ENCODE data around the gene PLCXD3.
"Not testable (repeated sequence)": the region's sequence is repeated elsewhere in the genome, so short reads cannot be mapped to it uniquely, and the experiment has no call there.

The PLCXD3 gene

DNA sequence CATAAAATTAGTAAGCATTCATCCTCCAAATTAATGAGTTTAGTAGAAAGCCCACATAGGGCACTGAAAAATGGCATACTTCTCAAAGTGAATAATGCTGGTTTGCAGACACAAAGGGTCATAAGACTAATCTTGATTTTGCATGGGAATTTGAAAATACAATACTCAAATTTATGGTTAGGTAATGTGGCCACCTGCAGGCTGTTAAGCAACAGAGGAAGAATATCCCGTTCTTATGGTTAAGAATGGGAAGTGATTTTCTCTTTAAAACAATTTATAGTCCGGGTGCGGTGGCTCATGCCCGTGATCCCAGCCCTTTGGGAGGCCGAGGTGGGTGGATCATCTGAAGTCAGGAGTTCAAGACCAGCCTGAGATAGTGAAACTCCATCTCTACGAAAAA lies 9.4 kb upstream of the PLCXD3 start:
- Histone ChIP-seq H3K9ac (ENCODE audit: low read length) (no peak overlapping the region), H3K27ac (ENCODE audit: low read depth, low read length) (no peak overlapping the region), H3K4me3 (ENCODE audit: low read length) (no peak overlapping the region)

DNA sequence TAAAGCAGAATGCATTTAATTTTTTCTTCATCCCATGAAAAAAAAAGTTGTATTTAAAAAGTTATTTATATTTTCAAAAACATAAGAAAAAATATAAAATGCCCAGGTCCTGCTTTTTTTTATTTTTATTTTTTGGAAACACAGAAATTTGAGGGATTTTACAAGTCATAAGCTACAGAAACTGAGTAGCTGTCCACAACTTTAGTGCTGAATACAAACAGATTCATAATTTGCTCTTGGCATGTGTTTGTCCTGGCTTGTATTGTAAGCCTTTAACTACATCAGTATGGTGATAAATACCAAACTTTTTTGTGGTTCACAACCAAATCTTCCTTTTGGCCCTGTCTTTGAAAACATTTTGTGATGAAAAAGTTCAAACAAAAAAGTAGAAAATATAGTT lies 7.5 kb upstream of the PLCXD3 start:
- no peaks in the 10 kb centered on the region for H3K27me3 ChIP-seq (ENCODE audit: control insufficient read depth, insufficient read depth, low read length)
- no peak overlapping the region for H3K9ac ChIP-seq (ENCODE audit: low read length)
- H3K4me3 ChIP-seq (ENCODE audit: low read length) = no peak overlapping the region
- H3K36me3 ChIP-seq (ENCODE audit: control insufficient read depth, insufficient read depth, low read length) = no peaks in the 10 kb centered on the region
- no peak overlapping the region for H3K27ac ChIP-seq (ENCODE audit: low read depth, low read length)
- no peaks in the 10 kb centered on the region for H3K4me1 ChIP-seq (ENCODE audit: control insufficient read depth, insufficient read depth, low read length)

More for the DNA sequence above, 9.4 kb upstream of the PLCXD3 start:
- Histone ChIP-seq H3K36me3 (ENCODE audit: control insufficient read depth, insufficient read depth, low read length) (no peaks in the 10 kb centered on the region), H3K27me3 (ENCODE audit: control insufficient read depth, insufficient read depth, low read length) (no peaks in the 10 kb centered on the region), H3K4me1 (ENCODE audit: control insufficient read depth, insufficient read depth, low read length) (no peaks in the 10 kb centered on the region)

GRCh38 chr5:41511241-41511640 lies 840 bp upstream of the PLCXD3 start:
- H3K27ac ChIP-seq (ENCODE audit: low read depth, low read length) = no peak overlapping the region
- H3K4me1 ChIP-seq (ENCODE audit: control insufficient read depth, insufficient read depth, low read length) = no peaks in the 10 kb centered on the region
- no peak overlapping the region for H3K9ac ChIP-seq (ENCODE audit: low read length)
- no peaks in the 10 kb centered on the region for H3K36me3 ChIP-seq (ENCODE audit: control insufficient read depth, insufficient read depth, low read length)
- H3K4me3 ChIP-seq (ENCODE audit: low read length) = no peak overlapping the region
- peaks cover 8% of the 10 kb centered on the region for H3K27me3 ChIP-seq (ENCODE audit: control insufficient read depth, insufficient read depth, low read length)

GRCh38 chr5:41509399-41510175 lies 814 bp downstream of the PLCXD3 start:
- Histone ChIP-seq H3K27ac (ENCODE audit: low read depth, low read length) (no peak overlapping the region), H3K4me1 (ENCODE audit: control insufficient read depth, insufficient read depth, low read length) (no peaks in the 10 kb centered on the region), H3K9ac (ENCODE audit: low read length) (no peak overlapping the region), H3K4me3 (ENCODE audit: low read length) (peak overlapping the region; percentile 64), H3K27me3 (ENCODE audit: control insufficient read depth, insufficient read depth, low read length) (peaks cover 8% of the 10 kb centered on the region), H3K36me3 (ENCODE audit: control insufficient read depth, insufficient read depth, low read length) (no peaks in the 10 kb centered on the region)

DNA sequence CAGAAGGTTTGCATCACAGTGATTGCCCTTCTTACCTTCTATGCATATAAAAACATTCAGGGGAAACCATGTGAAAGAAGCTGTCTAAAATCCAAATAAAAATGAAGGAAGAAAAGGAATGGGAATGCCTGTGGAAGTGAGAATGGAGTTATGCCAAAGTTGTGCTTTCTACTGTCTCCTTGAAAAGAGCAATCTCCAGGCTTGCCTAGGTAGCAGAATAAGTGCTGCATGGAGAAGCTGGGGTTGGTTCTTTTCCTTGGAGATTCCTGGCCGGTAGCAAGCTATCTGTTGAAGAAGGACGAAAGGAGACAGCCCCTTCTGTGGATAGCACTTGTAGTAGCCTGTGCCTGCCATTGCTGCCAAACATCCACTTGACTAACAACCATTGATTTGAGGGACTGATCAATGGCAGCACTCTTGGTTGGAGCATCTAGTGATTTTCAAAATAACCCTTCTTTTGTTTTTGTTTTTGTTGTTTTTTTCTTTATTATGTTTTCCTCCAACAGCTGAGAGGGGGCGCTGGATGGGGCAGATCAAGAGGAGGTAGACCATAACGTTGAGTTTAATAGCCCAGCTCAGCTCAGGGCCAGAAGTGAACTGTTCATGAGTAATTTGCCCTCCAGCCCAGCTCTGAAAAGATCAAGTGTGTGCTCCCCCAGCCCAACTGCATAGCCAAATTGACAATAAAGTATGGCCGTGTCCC lies 1.6 kb downstream of the PLCXD3 start:
- Histone ChIP-seq H3K36me3 (ENCODE audit: control insufficient read depth, insufficient read depth, low read length) (no peaks in the 10 kb centered on the region), H3K4me1 (ENCODE audit: control insufficient read depth, insufficient read depth, low read length) (no peaks in the 10 kb centered on the region), H3K27ac (ENCODE audit: low read depth, low read length) (no peak overlapping the region), H3K9ac (ENCODE audit: low read length) (no peak overlapping the region), H3K27me3 (ENCODE audit: control insufficient read depth, insufficient read depth, low read length) (peaks cover 8% of the 10 kb centered on the region), H3K4me3 (ENCODE audit: low read length) (no peak overlapping the region)

- Histone ChIP-seq H3K4me3 (ENCODE audit: low read length) (no peak overlapping the region), H3K27me3 (ENCODE audit: control insufficient read depth, insufficient read depth, low read length) (peaks cover 8% of the 10 kb centered on the region), H3K4me1 (ENCODE audit: control insufficient read depth, insufficient read depth, low read length) (no peaks in the 10 kb centered on the region), H3K27ac (ENCODE audit: low read depth, low read length) (no peak overlapping the region), H3K36me3 (ENCODE audit: control insufficient read depth, insufficient read depth, low read length) (no peaks in the 10 kb centered on the region), H3K9ac (ENCODE audit: low read length) (no peak overlapping the region)
These were observed 2.2 kb downstream of the PLCXD3 start for GRCh38 chr5:41508186-41508585.

DNA sequence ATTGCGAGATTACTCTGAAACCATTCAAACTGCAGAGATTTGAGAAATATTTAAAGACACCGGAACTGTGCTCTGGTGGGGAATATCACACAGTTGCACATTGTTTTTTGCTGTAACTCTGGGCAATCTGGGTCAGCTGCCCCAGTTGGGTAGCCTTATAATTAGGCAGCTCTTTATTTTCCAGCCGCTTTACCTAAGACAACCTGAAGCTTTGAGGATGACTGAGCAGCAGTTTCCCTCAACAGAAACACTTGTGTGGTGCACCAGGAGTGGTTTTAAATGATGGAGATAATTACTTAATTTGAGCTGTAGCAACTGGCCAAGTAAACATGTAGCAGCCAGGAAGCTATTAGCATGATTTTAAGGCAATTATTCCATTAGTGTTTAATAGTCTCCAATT lies 2.9 kb downstream of the PLCXD3 start:
- H3K27ac ChIP-seq (ENCODE audit: low read depth, low read length) = no peak overlapping the region
- no peaks in the 10 kb centered on the region for H3K4me1 ChIP-seq (ENCODE audit: control insufficient read depth, insufficient read depth, low read length)
- H3K27me3 ChIP-seq (ENCODE audit: control insufficient read depth, insufficient read depth, low read length) = peaks cover 8% of the 10 kb centered on the region
- no peak overlapping the region for H3K4me3 ChIP-seq (ENCODE audit: low read length)
- no peak overlapping the region for H3K9ac ChIP-seq (ENCODE audit: low read length)
- H3K36me3 ChIP-seq (ENCODE audit: control insufficient read depth, insufficient read depth, low read length) = no peaks in the 10 kb centered on the region

DNA sequence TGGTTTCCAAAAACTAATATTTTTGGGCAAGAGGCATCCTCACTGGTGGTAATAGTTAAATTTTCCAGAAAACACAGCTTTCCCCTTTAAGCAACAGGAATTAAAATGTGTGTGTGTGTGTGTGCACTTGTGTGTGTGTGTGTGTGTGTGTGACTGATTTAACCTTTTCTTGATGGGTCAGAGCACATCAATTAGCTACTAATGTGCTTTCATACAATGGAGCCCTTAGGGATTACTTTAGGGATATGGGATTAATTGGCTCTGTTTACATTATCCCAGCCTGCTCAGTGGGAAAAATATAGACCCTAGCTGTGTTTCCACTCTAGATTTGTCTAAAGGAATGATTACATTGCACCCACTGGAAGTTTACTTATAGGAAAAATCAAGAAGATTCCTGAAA lies 6.5 kb downstream of the PLCXD3 start:
- Histone ChIP-seq H3K27ac (ENCODE audit: low read depth, low read length) (no peak overlapping the region), H3K36me3 (ENCODE audit: control insufficient read depth, insufficient read depth, low read length) (no peaks in the 10 kb centered on the region), H3K4me1 (ENCODE audit: control insufficient read depth, insufficient read depth, low read length) (no peaks in the 10 kb centered on the region), H3K27me3 (ENCODE audit: control insufficient read depth, insufficient read depth, low read length) (no peaks in the 10 kb centered on the region), H3K4me3 (ENCODE audit: low read length) (no peak overlapping the region), H3K9ac (ENCODE audit: low read length) (no peak overlapping the region)

DNA sequence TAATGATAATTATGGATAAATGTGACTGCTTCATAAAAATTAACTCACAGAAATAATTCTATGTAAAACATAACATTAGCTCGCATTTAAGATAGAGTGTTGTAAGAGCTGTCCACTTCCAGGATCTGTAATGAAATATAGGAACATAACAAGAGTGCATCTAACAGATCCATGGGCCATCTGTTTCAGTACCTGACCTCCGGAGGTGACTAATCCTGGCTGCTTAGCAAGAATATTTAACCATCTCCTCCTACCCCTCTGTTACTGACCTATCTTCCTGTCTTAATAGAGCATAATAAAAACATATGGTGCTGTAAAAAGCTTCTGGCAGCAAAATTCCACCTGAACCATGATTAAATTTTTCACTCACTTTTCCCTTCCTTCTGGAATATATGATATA lies 7.1 kb downstream of the PLCXD3 start:
- H3K4me1 ChIP-seq (ENCODE audit: control insufficient read depth, insufficient read depth, low read length) = no peaks in the 10 kb centered on the region
- H3K36me3 ChIP-seq (ENCODE audit: control insufficient read depth, insufficient read depth, low read length) = no peaks in the 10 kb centered on the region
- H3K9ac ChIP-seq (ENCODE audit: low read length) = no peak overlapping the region
- H3K4me3 ChIP-seq (ENCODE audit: low read length) = no peak overlapping the region
- H3K27ac ChIP-seq (ENCODE audit: low read depth, low read length) = no peak overlapping the region
- no peaks in the 10 kb centered on the region for H3K27me3 ChIP-seq (ENCODE audit: control insufficient read depth, insufficient read depth, low read length)

DNA sequence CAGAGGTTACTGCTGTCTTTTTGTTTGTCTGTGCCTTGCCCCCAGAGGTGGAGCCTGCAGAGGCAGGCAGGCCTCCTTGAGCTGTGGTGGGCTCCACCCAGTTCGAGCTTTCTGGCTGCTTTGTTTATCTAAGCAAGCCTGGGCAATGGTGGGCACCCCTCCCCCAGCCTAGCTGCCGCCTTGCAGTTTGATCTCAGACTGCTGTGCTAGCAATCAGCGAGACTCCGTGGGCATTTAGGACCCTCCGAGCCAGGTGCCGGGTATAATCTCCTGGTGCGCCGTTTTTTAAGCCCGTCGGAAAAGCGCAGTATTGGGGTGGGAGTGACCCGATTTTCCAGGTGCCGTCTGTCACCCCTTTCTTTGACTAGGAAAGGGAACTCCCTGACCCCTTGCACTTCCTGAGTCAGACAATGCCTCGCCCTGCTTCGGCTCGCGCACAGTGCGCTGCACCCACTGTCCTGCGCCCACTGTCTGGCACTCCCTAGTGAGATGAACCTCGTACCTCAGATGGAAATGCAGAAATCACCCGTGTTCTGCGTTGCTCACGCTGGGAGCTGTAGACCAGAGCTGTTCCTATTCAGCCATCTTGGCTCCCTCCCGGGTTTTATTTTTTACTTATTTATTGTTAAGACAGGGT lies 16.8 kb downstream of the PLCXD3 start:
- H3K27me3 ChIP-seq (ENCODE audit: control insufficient read depth, insufficient read depth, low read length); H3K4me3 ChIP-seq (ENCODE audit: low read length); H3K4me1 ChIP-seq (ENCODE audit: control insufficient read depth, insufficient read depth, low read length); H3K27ac ChIP-seq (ENCODE audit: low read depth, low read length); H3K9ac ChIP-seq (ENCODE audit: low read length); H3K36me3 ChIP-seq (ENCODE audit: control insufficient read depth, insufficient read depth, low read length): not testable (repeated sequence)

DNA sequence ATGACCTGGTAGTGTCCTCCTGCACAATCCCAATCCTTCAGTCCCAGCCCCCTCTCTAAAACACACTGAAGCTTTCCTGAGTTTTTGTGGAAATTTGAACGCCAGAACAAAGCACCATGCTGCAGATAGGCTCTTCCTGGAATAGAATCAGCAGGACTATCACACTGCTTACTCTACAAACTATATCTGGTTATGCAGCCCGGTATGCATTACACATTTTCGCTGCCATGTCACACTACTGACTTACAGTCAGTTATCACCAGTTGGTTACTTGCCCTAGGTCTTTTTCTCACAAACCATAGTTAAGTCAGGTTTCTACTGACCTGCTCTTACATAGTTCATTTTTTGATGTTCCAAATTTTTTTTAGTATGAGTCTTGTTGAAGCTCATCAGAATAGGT lies 24.9 kb downstream of the PLCXD3 start:
- Histone ChIP-seq H3K27ac (ENCODE audit: low read depth, low read length) (no peak overlapping the region), H3K4me3 (ENCODE audit: low read length) (no peak overlapping the region), H3K27me3 (ENCODE audit: control insufficient read depth, insufficient read depth, low read length) (no peaks in the 10 kb centered on the region)

DNA sequence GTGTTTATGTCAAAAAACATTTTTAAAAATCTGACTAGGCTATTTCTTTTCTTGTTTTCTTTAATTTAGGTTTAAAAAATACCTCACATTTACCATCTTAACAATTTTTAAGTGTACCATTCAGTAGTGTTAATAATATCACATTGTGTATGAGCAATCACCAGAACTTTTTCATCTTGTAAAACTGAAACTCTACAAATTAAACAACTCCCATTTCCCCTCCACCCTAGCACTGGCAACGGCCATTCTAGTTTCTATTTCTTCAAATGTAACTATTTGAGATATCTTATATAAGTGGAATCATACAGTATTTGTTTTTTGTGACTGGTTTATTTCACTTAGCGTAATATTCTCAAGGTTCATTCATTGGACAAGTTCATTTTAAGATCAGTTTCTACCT lies 27.7 kb downstream of the PLCXD3 start:
- Histone ChIP-seq H3K27me3 (ENCODE audit: control insufficient read depth, insufficient read depth, low read length) (no peaks in the 10 kb centered on the region), H3K4me3 (ENCODE audit: low read length) (no peak overlapping the region), H3K4me1 (ENCODE audit: control insufficient read depth, insufficient read depth, low read length) (no peaks in the 10 kb centered on the region), H3K27ac (ENCODE audit: low read depth, low read length) (no peak overlapping the region), H3K9ac (ENCODE audit: low read length) (no peak overlapping the region), H3K36me3 (ENCODE audit: control insufficient read depth, insufficient read depth, low read length) (no peaks in the 10 kb centered on the region)

More for the DNA sequence above, 24.9 kb downstream of the PLCXD3 start:
- no peak overlapping the region for H3K9ac ChIP-seq (ENCODE audit: low read length)
- no peaks in the 10 kb centered on the region for H3K4me1 ChIP-seq (ENCODE audit: control insufficient read depth, insufficient read depth, low read length)
- H3K36me3 ChIP-seq (ENCODE audit: control insufficient read depth, insufficient read depth, low read length) = no peaks in the 10 kb centered on the region

Data from rectal smooth muscle tissue (tissue), 1 donor.